IPS-18c (cell line): ENCODE measurements around the gene CCM2.
A peak's percentile ranks its signal among the peaks of the same experiment; 100 is the strongest.
"Not testable (repeated sequence)": the region's sequence is repeated elsewhere in the genome, so short reads cannot be mapped to it uniquely, and the experiment has no call there.

Source experiments
- H3K4me3 ChIP-seq: 2 replicates; pipeline ENCODE4 v1.7.0; 2013; ENCODE audit warnings: low read depth, mild to moderate bottlenecking, low read length, moderate library complexity; ENCODE audit not compliant: insufficient read depth
- H3K9me3 ChIP-seq: one replicate; pipeline ENCODE4 v1.6.1; 2013; ENCODE audit warnings: mild to moderate bottlenecking, low read length, moderate library complexity; ENCODE audit not compliant: control insufficient read depth, insufficient read depth

The CCM2 gene

GRCh38 chr7:44990109-44991023, 9.6 kb upstream of the CCM2 start:
- Histone ChIP-seq H3K9me3 (peaks cover 5% of the 10 kb centered on the region), H3K4me3 (no peak overlapping the region)

GRCh38 chr7:44992004-44992795, 7.8 kb upstream of the CCM2 start:
- not testable (repeated sequence) for H3K4me3 ChIP-seq, H3K9me3 ChIP-seq

- H3K9me3 ChIP-seq: peaks cover 5% of the 10 kb centered on the region
- no peak overlapping the region for H3K4me3 ChIP-seq
These were observed 5.0 kb upstream of the CCM2 start for GRCh38 chr7:44994877-44995554.

- Histone ChIP-seq H3K4me3 (no peak overlapping the region), H3K9me3 (peaks cover 3% of the 10 kb centered on the region)
These were observed 4.2 kb upstream of the CCM2 start for GRCh38 chr7:44995555-44996493.

- H3K9me3 ChIP-seq: no peaks in the 10 kb centered on the region
- no peak overlapping the region for H3K4me3 ChIP-seq
These were observed 1.7 kb upstream of the CCM2 start for GRCh38 chr7:44998153-44998871.

- no peaks in the 10 kb centered on the region for H3K9me3 ChIP-seq
- peak overlapping the region; percentile 81 for H3K4me3 ChIP-seq
These were observed 532 bp upstream of the CCM2 start for GRCh38 chr7:44999245-45000092.

GRCh38 chr7:45001138-45001694, 1.2 kb downstream of the CCM2 start:
- no peak overlapping the region for H3K4me3 ChIP-seq
- H3K9me3 ChIP-seq: no peaks in the 10 kb centered on the region

GRCh38 chr7:45001826-45002225, 1.8 kb downstream of the CCM2 start:
- H3K9me3 ChIP-seq: no peaks in the 10 kb centered on the region
- no peak overlapping the region for H3K4me3 ChIP-seq

- Histone ChIP-seq H3K9me3 (no peaks in the 10 kb centered on the region), H3K4me3 (no peak overlapping the region)
These were observed 3.8 kb downstream of the CCM2 start for GRCh38 chr7:45003789-45004188.

GRCh38 chr7:45007106-45007505, 7.1 kb downstream of the CCM2 start:
- H3K4me3 ChIP-seq: no peak overlapping the region
- no peaks in the 10 kb centered on the region for H3K9me3 ChIP-seq

- no peaks in the 10 kb centered on the region for H3K9me3 ChIP-seq
- no peak overlapping the region for H3K4me3 ChIP-seq
These were observed 7.7 kb downstream of the CCM2 start for GRCh38 chr7:45007571-45008328.

GRCh38 chr7:45013465-45013967, 13.5 kb downstream of the CCM2 start:
- no peak overlapping the region for H3K4me3 ChIP-seq
- H3K9me3 ChIP-seq: no peaks in the 10 kb centered on the region

- Histone ChIP-seq H3K4me3 (no peak overlapping the region), H3K9me3 (no peaks in the 10 kb centered on the region)
These were observed 15.3 kb downstream of the CCM2 start for GRCh38 chr7:45015313-45015712.

GRCh38 chr7:45017253-45017652, 17.3 kb downstream of the CCM2 start:
- Histone ChIP-seq H3K4me3 (no peak overlapping the region), H3K9me3 (no peaks in the 10 kb centered on the region)
